Fibroblast of lung (primary cell): ENCODE measurements around the gene PHIP.

Experiments
- EZH2 ChIP-seq: IDR thresholded peaks from 2 replicates; pipeline ENCODE4 v1.5.1; 2012; ENCODE audit warnings: low read length, control low read depth, mild to moderate bottlenecking; ENCODE audit errors: missing control alignments
- TF ChIP-seq, protein P1 (sequence below), 2 donors: IDR thresholded peaks in 1 of 2; conservative IDR thresholded peaks in 1 of 2; 1 replicate in 1 of 2; 2 replicates in 1 of 2; pipeline ENCODE4 v1.5.1; 2011 to 2012; ENCODE audit warnings: low read length in 2 of 2, control low read depth in 1 of 2, inconsistent platforms in 1 of 2, low read depth in 1 of 2, mild to moderate bottlenecking in 1 of 2

DNA sequence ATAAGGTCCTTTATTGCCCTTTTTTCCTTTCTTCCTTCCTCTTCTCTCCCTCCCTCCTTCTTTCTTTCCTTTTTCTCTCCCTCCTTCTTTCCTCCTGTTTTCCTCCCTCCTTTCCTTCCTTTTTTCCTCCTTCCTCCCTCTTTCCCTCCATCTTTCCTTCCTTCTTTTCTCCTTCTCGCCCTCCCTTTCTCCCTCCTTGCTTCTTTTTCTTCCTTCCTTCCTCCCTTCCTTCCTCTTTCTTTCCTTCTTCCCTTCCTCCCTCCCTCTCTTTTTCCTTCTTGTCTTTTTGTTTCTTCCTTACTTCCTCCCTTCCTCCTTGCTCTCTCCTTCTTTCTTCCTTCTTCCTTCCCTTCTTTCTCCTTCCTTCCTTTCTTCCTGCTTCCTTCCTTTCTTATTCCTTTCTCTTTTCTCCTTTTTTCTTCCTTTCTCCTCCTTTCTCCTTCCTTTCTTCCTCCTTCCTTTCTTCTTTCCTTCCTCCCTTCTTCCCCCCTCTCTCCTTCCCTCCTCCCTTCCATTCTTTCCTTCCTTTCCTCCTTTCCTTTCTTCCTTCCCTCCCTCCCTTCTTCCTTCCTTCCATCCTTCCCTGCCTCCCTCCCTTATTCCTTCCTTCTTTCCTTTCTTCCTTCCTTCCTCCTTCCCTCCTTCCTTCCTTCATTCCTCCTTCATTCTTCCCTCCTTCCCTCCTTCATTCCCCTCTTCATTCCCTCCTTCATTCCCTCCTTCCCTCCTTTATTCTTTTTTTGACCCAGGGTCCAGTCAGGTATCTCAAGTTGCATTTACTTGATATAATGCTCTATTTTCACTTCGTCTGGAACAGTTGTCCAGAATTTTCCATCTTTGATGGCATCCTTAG lies 11.7 kb upstream of the PHIP start:
- TF ChIP-seq, protein P1, sequence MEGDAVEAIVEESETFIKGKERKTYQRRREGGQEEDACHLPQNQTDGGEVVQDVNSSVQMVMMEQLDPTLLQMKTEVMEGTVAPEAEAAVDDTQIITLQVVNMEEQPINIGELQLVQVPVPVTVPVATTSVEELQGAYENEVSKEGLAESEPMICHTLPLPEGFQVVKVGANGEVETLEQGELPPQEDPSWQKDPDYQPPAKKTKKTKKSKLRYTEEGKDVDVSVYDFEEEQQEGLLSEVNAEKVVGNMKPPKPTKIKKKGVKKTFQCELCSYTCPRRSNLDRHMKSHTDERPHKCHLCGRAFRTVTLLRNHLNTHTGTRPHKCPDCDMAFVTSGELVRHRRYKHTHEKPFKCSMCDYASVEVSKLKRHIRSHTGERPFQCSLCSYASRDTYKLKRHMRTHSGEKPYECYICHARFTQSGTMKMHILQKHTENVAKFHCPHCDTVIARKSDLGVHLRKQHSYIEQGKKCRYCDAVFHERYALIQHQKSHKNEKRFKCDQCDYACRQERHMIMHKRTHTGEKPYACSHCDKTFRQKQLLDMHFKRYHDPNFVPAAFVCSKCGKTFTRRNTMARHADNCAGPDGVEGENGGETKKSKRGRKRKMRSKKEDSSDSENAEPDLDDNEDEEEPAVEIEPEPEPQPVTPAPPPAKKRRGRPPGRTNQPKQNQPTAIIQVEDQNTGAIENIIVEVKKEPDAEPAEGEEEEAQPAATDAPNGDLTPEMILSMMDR (conservative IDR thresholded peaks at IDR 0.05 in 1 of 2, IDR thresholded peaks at IDR 0.05 in 1 of 2; ENCODE audit: low read depth in 1 of 2, low read length in 2 of 2): no peak
- TF ChIP-seq EZH2: no peak
